RPMI8226 (cell line): ENCODE measurements around the gene UTS2B.
A peak's percentile ranks its signal among the peaks of the same experiment; 100 is the strongest.

Experiments used
- DNase-seq: peaks from one replicate; pipeline ENCODE4 v3.0.0-alpha.2; 2015

The UTS2B gene, protein sequence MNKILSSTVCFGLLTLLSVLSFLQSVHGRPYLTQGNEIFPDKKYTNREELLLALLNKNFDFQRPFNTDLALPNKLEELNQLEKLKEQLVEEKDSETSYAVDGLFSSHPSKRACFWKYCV

DNA sequence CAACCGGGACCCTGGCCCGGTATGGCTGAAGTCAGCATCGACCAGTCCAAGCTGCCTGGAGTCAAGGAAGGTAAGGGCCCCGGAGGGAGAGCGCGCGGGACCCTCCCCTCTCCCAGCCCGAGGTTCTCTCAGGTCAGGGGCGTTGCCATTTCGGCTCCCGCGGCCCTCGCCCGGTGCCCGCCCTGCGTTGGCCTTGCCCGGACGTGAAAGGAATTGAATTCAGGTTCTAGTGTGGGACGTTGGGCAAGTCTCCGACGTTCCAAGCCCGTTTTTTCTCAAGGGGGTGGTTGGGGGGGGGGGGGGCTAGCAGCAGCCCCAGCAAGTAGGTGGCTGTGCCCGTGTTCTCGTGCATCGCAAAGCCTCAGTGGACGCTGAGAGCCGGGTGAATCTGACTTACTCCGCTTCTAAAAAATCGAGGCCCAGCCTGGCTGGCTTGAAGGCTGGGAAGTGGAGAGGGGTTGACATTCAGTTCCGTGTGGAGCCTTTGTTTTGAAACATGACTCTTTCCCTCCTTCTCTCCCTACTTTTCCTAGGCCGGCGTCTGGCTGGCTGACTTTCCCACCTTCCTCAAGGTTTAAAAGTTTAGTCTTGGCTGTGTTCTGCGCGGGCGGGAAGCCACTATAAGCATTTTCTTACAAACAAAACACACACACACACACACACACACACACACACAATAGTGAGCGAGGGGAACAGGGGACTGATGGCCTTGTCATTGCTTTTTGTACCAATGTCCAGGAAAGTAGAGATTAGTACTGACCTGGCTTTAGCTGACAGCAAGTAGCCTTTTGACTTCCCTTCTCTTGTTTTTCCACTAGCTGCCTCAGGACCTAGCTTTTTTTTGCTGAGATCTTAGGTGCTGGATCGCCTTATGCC, at the start of gene UTS2B:
Gene UTS2B (minus strand): TSS at position 873 of the 876 bp plus-strand sequence. CDS start 48,337 bp downstream, outside the sequence.
- DNase-seq, result peak; percentile 58

DNA sequence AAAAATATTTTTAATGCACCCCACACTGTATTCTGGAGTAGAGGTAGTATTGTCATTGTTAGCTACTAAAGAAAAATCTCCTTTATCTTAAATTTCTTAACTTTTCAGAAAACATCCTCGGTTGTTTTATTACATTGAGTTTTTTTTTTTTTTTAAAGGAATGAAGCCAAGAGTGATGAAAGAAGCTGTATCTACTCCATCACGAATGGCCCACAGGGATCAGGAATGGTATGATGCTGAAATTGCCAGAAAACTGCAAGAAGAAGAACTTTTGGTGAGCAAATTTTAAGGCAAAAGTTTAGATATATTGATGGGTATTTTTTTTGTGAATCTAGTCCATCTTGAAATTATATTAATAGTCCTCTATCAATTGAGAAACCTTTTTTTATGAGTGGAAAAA, 49.7 kb upstream of the UTS2B start:
- no peak for DNase-seq

DNA sequence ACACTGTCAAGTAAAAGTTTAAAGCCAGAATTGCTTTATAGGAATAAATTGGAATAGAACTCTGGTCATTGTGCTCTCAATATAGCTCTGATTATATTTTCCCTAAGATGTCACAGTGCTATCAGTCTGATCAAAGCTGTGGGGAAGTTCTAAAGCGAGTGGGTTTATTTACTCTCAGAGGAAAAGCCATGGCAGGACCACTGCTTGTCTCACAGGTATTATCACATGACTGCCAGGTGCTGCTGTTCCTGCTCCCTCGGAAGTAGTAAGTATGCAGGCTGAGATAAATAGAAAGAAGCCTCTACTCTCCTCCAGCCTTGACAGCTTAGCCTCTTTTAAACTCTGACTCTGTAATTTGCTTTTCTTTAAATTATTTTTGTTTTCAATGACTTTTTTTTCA, 49.1 kb upstream of the UTS2B start:
- peak; percentile 33 for DNase-seq

DNA sequence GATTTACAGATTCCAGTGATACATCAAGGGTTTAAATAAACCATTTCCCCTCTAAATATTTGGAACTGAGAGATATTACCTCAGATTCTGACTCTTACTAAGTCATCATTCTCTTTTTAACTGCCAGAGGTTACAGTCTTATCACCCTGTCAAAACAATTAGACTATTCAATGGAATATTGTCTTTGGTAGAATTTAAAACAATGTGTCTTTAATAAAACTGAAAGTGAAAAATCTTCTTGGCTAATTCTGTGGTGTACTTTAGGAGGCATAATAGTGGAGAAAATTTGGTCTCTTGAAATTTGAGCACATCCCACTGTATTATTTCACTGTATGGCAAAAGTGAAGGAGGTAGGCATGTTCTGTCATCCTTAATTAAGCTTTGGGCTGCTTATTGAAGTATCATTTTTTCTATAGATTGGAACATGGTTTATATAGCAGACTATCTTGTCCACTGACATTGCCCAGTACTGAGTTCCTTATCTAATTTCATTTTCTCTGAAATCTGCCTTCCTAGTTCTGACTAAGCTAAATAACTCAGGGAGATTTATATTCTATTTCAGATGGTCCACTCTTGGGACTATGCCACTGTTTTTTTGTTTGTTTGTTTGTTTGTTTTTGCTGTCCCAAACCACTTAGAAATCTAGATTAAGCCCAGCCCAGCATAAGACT, 48.0 kb upstream of the UTS2B start:
- no peak for DNase-seq

DNA sequence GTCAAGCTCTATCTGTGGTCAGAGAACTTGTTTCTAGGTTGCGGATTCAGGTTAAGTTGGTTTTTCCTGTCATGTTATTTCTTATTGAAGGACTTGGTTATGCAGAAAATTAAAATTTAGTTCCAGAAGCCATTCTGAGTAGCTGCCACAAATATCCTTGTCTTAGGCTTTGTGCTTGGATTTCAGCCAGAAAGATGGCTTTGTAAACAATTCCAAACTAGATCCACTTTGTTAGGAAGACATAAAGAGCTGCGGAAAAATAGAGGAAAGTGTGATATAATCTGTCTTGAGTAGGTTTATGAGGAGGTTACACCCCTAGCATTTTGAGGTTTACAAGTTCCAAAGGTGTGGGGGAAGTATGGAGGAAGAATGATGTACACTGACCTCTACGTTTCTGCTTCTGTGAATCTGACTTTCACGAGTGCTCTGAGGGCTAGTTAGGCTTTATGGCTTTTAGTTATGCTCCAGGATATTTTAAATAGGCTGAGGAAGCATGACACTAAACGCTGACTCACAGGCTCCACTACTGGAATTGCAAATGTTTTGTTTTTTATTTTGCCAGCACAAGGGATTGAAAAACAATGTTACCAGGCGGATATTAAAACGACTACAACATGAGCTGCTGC, 46.3 kb upstream of the UTS2B start:
- DNase-seq, result no peak

DNA sequence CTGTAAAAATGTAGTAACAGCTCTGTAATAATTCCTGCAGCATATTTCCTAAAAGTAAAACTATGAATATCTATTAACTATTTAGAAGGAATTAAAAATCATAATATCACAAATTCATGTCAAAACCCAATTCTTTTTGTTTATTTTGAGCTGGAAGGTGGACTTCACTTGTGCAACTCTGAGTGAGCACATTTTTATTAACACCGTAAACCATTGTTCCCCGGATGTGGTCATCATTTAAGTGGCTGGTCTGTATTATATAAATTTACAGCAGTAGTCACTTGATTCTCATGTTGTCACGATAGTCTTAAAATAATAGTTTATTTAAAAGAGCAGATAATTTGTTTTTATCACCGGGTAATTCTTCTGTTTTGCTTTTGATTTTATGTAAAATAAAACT, 43.0 kb upstream of the UTS2B start:
- DNase-seq, result no peak

DNA sequence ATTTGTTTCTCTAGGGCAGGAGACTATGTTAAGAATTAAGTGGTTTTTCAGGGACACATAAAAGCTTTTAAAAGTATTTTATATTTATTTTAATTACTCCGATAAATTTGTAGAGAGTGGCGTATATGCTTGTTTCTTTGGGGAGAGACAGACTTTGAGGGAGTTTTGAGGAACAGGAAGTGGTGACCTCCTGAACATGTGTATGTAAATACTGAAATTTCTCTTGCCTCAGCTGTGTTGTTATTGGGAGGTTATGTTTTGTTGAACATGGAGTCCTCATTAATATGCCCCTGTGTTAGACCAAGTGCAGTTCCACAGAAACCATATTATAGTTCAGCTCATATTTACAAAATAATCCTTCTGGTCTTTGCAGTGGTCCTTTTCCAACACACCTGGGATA, 41.8 kb upstream of the UTS2B start:
- no peak for DNase-seq

DNA sequence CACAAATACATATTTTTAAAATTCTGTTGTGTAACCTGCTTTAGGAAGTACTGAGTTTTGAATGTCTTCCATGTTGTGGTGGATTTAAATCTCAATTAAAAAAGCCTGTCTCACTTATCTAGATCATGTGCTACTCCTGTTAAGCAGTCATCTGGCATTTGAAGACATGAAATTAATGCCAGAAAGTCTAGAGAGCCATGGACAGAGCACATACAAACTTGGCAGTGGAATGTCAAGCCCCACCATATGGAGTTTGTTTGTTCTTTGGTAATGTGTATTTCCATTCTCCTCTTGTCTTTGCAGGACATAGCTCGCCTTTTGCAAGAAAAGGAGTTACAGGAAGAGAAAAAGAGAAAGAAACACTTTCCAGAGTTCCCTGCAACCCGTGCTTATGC, 39.3 kb upstream of the UTS2B start:
- DNase-seq, result no peak

DNA sequence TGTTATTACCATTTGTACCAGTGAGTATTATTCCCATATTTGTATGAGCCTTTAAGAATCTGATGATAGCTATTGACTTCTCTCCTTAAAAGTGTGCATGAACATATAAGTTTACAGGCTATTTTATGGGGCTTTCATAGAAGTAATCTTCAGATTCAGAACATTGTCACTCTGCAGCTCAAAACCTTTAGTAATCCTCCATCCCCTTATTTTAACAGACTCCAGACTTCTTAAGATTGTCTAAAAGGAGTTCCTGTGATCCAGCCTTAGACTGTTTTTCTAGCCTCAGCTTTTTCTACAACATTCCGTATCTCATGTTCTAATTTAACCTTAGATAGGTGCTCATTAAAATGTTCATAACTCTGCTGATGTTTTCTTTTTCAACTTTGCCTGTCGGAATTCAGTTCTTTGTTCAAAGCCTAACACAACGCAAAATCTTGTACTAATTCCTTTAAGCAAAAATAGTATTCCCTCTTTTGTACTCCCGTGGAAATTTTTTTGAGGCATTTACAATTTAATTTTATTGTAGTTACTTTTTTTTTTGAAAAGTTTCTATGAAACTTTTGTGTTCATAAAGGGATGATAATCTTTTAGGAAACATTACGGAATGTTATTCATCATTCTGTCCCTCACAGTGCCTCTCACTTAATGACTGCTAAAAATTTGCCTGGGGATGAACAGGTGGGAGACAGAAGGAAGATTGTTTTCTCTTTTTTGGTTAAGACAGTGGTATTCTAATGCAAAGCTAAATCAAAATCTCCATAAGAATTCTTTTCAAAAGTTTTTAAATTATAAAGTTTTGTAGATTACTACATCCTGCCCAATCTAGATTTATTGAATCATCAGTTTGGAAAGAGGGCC, 38.7 kb upstream of the UTS2B start:
- DNase-seq, result no peak

DNA sequence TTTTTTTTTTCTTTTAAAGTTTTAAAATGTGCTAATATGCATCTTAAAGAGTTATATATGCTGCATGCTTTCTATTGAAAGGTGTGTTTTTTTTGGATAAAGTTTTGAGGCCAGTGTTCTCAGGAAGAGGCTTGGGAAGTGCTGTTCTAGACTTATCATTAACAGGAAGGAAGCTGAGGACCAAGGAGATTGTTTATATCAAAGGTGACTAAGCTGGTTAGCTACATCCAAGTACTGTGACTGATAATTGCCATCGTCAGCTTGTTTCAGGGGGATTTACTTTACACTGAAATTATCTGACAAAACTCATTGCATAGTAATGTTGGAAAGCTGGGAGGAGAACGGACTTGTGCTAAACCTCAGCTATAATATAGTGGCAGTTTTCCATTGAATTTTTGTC, 36.3 kb upstream of the UTS2B start:
- DNase-seq, result no peak

DNA sequence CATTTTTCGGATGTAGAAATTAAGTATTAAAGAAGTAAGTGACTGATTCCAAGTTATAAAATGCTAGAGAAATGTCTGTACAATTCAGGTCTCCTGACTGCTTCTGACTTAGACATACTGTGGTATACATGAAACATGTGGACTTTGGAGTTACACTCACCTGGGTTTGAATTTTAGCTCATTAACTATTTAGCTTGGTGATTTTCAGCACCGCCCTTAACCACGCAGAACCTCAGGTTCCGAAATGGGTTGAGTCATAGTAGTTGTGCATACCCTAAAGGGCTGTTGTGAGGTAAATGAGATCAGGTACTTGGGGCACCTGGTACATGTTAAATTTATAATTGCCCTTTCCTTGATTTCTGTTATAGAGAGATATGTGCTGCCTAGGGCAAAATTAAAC, 32.9 kb upstream of the UTS2B start:
- no peak for DNase-seq

DNA sequence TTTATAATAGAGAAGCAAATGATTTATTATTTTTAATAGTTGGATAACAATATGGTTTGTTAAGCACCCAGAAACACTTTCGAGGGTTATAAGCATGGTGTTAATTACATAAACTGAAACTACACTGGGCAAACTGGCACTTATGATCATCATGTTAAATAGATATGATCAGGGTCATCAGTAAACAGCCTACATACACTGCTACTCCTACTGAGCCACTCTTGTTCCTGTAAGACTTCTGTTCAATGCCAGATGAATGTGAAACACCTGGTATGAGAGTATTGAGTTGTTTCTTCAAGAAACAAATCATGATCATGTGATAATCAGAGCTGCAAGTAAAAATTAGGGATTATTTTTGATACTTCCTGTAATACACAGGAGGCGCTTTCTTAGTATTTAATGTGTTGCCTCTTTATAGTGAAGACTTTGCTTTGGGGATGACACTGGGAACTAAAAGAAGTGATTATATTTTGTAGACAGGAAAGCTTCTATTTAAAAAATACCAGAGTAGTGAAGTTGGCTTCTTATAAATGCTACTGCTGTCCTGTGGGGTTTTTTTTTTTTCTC, 32.3 kb upstream of the UTS2B start:
- no peak for DNase-seq

DNA sequence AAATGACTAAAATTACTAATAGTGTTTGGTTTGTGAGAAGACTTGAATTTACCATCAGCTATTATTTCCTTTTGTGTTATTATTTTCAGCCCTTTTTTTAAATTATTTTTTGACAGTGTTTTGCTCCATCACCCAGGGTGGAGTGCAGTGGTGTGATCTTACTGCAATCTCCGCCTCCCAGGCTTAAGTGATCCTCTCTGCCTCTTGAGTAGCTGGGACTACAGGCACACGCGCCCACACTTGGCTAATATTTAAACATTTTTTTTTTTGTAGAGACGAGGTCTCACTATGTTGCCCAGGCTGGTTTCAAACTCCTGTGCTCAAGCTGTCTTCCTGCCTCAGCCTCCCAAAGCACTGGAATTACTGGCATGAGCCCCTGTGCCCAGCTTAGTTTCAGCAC, 31.7 kb upstream of the UTS2B start:
- no peak for DNase-seq

DNA sequence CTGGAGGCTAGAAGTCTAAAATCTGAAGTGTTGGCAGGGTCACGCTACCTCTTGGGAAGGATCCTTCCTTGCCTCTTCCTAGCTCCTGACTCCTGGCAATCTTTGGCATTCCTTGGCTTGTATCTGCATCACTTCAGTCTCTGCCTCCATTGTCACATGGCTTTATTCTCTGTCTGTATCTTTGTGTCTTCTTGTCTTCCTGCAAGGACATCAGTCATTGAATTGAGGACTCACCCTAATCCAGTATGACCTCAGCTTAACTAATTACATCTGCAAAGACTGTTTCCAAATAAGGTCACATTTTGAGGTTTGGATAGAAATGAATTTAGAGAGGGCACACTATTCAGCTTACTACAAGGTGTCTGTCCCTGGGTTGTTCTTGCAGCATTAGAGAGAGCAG, 31.1 kb upstream of the UTS2B start:
- no peak for DNase-seq

DNA sequence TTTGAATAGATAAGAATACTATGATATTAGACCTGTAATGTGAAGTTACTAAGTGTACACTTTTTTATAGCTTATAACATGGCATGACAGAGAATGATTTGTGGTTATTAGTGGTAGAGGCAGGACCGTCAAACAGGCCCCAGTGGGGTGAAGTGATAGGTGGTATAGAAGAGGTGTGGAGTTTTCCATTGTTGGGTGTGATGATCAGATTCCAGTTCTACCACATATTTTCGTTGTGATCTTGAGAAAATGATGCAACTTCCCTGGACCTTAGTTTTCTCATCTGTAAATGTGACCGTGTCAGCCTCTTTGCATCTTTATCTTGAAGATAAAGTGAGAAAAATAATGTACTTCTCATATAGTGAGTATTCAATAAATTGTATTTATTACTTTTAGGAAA, 30.3 kb upstream of the UTS2B start:
- DNase-seq, result no peak

DNA sequence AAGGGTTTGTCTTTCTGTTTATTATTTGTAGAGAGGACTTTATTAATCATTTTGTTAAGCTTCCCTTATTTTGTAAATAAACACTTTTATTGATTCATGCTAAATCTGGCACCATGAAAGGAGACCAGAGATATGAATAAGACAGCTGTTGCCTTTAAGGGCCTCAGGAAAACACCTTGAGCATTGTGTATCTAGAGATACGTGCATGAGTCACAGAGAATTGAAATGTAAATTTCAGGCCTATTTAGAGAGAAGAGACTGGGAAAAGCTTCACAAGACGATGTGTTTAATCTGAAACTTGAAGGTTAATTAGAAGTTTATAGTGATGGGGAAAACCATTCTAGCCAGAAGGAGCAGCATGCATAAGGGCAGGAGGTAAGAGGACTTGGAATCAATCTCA, 28.6 kb upstream of the UTS2B start:
- no peak for DNase-seq

DNA sequence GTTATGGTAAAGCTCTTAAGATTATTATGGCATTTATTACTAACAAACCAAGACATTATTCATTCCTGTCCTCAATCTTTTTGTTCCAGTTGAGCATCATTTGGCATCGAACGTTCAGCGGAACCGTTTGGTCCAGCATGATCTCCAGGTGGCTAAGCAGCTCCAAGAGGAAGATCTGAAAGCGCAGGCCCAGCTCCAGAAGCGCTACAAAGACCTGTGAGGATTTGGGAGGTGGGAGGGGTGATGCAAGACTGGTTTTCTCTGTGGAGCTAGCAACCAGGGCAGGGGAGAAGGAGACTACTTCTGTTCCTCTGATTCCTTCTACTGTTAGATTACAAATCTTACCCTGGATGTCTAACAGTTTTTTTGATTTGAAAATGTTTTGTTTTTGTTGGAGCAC, 27.6 kb upstream of the UTS2B start:
- no peak for DNase-seq

DNA sequence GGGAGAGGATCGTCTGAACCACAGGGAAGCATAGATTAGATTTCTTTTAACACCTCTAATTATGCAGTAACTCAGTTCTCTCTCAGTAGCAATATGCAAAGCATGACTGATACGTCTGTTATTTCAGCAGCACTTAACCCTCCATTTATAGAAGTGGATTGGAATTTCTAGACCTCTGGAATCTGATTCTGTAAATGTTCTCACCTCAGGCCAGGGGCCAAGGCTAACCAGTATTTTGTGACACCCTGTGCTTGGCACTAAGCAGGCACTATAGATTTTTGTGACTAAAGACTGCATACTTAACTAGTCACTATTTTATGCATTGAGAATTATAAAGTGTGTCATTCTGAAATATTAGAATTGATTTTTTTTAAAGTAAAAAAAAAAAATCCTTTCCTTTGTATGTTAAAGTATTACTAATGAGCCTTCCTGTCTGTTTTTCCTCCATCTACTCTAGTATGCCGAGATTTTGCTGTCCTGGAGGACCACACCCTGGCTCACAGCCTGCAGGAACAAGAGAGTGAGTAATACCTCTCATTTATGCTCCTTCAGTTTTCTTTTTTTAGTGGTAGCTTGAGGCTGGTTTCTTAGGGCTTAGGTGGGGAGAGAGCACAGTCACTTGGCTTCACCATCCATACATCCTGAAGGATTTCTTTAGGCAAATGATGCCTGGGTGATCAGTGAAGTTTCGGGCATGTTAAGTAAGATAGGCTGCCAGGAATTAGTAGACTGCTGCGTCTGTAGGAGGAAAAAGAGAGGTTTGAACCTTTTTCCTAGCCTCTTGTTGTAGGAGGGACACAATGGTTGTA, 26.5 kb upstream of the UTS2B start:
- no peak for DNase-seq

DNA sequence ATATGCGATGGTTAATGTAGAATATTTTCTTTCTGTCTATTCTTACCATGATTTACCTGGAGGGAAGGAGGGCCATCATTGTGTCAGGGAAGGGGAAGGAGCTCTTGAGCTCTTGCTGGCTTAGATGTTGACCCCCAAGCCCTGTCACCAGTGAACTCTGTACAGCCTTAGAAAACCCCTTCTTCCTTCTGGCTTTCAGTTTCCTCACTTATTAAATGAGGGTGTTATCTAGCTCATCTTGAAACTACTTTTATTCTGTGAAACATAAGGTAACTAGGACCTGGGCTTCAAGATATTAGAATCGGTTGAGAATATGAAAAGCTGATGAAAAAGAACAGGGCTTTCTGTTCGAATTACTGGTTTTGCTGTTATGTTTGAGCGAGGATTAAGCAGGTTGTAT, 25.1 kb upstream of the UTS2B start:
- DNase-seq, result no peak

DNA sequence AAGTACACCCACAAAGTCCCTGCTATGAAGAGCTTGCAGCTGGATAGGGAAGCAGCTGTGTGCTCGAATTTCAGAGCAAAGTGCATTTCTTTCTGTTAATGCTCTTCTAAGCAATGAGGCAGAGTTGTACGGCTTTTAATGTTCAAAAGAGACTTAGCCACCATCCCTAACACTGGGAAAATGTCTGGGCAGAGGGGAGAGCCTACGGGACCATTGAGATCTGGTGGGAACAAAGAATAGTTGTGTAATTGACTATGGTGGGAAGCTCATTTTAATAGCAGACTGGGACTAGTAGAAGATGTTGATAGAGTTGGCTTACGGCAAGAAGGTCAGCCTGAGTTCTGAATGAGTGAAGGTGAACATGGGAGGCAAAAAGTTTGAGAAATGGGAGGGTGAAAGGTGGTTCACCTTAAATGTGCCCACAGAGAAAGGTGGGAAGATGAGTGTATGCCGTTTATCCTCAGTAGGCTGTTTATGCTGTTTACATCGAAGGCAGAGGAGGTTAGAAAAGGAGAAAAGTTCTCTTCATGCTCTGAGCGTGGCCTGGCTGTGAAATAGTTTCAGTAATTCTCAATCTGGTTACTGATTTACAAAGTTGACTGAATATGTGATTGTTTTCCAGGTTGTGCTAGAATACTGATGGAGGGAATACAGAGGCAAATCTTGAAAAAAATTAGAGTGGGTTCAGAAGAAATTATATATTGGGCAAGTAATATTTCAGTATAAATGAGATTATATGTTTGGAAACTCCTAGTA, 22.9 kb upstream of the UTS2B start:
- DNase-seq, result no peak

DNA sequence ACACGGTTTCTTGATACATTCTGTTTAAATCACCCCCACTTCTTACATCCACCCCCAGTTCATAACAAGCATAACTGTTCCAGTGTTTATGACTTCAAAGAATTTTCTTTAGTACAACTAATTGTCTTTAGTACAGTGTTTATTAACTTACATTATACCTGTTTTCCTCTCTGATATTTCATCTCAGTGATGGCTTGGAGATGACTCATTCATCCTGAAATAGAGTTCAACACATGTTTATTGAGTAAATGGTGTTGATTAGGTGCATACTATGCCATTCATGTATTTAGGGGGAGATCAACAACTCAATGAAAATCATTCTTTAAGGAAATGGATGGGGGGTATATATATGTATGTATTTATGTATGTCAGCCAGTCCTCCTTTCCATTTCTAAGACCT, 21.7 kb upstream of the UTS2B start:
- DNase-seq, result no peak
